Omental fat pad (tissue), 4 donors: ENCODE data around the gene OR5M11. TPM values are rescaled to one million over a fixed set of nuclear protein-coding genes. Genes with fewer than 3 reads are reported as not detected.
"Not testable (repeated sequence)": the region's sequence is repeated elsewhere in the genome, so short reads cannot be mapped to it uniquely, and the experiment has no call there.

Experiments used
- ATAC-seq: fragments of 150-250 bp; one replicate; pipeline ENCODE4 v1.9.1; 2016; ENCODE audit warnings: mild to moderate bottlenecking, moderate library complexity; ENCODE audit not compliant: low FRiP score
- DNase-seq: peaks from one replicate; pipeline ENCODE4 v3.0.0-alpha.2; 2019; ENCODE audit warnings: low spot score
- total RNA-seq, 4 donors: library from RNA; depleted of rRNA; stranded (reverse); fragments of >200 nt; gene quantifications; one replicate each; pipeline ENCODE4 v1.1.0, GENCODE V29; 2016
- TF ChIP-seq, protein P1 (sequence below), 3 donors: fragments of 450-650 bp; IDR thresholded peaks; one replicate each; pipeline ENCODE4 v1.5.1; 2016 to 2017; ENCODE audit warnings: antibody characterized with exemption in 3 of 3, mild to moderate bottlenecking in 3 of 3, moderate library complexity in 2 of 3

Gene OR5M11
- total RNA-seq = not detected

DNA sequence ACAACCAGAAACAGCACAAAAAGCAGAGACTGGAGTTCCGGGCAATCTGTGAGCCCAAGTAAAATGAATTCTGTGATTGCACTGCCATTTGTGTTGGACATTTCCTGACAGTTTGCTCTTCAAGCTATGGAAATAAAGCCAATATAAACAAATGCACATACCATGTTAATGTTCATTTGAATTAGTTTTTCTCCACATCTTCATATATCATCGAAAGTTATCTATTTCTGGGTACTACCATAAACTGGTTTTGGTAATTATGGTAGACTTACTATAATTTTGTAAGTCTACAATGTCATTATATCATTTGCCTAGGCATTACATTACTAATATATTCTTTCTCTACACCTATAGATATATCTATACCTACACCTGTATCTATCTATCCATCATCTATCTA, at the start of gene OR5M11:
Gene OR5M11, minus strand, starts transcription at position 101 of the 400 bp plus-strand sequence. Its CDS starts 0 bp downstream, at position 101.
- TF ChIP-seq, protein P1, sequence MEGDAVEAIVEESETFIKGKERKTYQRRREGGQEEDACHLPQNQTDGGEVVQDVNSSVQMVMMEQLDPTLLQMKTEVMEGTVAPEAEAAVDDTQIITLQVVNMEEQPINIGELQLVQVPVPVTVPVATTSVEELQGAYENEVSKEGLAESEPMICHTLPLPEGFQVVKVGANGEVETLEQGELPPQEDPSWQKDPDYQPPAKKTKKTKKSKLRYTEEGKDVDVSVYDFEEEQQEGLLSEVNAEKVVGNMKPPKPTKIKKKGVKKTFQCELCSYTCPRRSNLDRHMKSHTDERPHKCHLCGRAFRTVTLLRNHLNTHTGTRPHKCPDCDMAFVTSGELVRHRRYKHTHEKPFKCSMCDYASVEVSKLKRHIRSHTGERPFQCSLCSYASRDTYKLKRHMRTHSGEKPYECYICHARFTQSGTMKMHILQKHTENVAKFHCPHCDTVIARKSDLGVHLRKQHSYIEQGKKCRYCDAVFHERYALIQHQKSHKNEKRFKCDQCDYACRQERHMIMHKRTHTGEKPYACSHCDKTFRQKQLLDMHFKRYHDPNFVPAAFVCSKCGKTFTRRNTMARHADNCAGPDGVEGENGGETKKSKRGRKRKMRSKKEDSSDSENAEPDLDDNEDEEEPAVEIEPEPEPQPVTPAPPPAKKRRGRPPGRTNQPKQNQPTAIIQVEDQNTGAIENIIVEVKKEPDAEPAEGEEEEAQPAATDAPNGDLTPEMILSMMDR (IDR thresholded peaks at IDR 0.05) = no peak
- ATAC-seq (no peak), DNase-seq (no peak)

DNA sequence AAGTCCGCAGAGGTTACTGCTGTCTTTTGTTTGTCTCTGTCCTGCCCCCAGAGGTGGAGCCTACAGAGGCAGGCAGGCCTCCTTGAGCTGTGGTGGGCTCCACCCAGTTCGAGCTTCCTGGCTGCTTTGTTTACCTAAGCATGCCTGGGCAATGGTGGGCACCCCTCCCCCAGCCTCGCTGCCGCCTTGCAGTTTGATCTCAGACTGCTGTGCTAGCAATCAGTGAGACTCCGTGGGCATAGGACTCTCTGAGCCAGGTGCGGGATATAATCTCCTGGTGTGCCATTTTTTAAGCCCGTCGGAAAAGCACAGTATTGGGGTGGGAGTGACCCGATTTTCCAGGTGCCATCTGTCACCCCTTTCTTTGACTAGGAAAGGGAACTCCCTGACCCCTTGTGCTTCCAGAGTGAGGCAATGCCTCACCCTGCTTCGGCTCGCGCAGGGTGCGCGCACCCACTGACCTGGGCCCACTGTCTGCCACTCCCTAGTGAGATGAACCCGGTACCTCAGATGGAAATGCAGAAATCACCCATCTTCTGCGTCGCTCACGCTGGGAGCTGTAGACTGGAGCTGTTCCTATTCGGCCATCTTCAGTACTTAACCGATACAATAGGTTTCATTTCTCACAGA, 49.1 kb upstream of the OR5M11 start:
- not testable (repeated sequence) for DNase-seq, ATAC-seq

DNA sequence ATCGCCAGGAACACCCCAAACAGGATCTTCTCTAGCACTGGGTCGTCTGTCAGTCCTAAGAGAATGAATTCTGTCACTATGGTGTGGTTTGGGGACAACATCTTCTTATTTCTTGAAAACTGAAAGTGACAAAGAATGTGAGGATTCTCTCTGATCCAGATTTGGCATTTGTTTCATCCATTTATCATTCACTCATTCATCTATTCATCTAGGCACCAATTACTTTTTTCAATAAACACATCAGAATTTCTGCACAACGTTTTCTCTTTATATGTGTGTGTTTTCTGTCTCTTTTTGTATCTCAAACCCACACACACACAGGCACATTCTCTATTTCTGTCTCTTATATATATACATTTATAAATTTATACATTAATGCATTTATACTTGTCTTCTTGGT, 34.6 kb upstream of the OR5M11 start, which contains the start of gene OR5M10:
Gene OR5M10, minus strand, starts transcription at position 101 of the 400 bp plus-strand sequence. Its CDS starts 0 bp downstream, at position 101.
- no peak for DNase-seq
- no peak for ATAC-seq
- TF ChIP-seq, protein P1 (IDR thresholded peaks at IDR 0.05) = no peak

DNA sequence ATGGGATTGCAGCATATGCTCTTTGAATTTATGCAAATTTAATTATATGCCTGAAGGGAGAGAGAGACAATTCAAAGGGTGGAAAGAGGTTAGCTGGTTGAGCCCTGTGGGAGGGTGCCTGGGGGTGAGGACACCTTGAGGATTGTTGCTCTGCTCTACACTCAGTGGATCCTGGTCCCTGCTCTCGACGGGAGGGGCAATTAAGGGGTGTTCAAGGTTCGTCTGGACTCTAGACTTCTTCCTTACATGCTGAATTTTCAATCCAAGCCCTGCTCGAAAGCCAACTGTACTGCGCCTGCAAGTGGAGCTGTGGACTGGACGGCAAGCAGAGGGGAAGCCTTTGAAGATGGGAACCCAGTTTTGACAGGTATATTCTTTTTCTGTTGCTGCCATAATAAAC, 15.5 kb upstream of the OR5M11 start:
- ATAC-seq = no peak
- TF ChIP-seq, protein P1 (IDR thresholded peaks at IDR 0.05) = no peak
- DNase-seq = no peak

DNA sequence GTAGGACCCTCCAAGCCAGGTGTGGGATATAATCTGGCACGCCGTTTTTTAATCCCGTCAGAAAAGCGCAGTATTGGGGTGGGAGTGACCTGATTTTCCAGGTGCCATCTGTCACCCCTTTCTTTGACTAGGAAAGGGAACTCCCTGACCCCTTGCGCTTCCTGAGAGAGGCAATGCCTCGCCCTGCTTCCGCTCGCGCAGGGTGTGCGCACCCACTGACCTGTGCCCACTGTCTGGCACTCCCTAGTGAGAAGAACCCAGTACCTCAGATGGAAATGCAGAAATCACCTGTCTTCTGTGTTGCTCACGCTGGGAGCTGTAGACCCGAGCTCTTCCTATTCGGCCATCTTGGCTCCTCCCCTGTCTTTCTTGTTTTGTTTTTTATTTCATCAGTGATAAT, 11.6 kb upstream of the OR5M11 start:
- not testable (repeated sequence) for ATAC-seq, DNase-seq

DNA sequence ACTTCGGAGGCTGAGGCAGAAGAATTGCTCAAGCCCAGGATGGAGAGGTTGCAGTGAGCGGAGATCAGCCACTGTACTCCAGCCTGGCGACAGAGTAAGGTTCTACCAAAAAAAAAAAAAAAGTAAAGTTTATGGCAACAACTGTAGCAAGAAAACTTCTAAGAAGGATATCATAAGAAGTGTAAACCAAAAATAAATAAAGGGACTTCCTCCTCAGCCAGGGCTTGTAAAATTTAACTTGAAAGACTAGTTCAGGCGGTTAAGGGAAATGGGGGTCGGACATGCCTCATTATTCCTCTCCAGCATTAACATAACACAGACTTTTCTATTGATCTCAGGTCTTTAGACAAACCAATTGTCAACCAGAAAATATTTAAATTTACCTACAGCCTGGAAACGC, 2.5 kb upstream of the OR5M11 start:
- TF ChIP-seq, protein P1 (IDR thresholded peaks at IDR 0.05) = no peak
- DNase-seq (no peak), ATAC-seq (no peak)

DNA sequence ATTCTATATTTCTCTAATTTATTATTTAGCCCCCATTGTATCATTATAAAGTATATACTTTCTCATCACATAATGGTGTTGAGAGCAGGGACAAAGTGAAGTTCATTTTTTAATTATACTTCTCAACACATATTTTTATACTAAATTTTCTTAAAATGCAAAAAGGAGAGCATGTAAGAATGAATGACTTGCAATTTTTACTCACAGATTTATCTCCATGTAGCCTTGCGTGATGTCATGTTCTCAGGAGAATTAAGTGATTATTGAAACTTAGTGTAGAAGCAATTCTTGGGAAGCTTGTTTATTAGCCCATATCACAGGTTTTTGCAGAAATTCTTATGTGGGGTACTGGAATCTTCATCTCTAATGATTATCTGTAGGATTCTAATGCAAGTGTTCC, 682 bp upstream of the OR5M11 start:
- TF ChIP-seq, protein P1 (IDR thresholded peaks at IDR 0.05) = no peak
- DNase-seq (no peak), ATAC-seq (no peak)

DNA sequence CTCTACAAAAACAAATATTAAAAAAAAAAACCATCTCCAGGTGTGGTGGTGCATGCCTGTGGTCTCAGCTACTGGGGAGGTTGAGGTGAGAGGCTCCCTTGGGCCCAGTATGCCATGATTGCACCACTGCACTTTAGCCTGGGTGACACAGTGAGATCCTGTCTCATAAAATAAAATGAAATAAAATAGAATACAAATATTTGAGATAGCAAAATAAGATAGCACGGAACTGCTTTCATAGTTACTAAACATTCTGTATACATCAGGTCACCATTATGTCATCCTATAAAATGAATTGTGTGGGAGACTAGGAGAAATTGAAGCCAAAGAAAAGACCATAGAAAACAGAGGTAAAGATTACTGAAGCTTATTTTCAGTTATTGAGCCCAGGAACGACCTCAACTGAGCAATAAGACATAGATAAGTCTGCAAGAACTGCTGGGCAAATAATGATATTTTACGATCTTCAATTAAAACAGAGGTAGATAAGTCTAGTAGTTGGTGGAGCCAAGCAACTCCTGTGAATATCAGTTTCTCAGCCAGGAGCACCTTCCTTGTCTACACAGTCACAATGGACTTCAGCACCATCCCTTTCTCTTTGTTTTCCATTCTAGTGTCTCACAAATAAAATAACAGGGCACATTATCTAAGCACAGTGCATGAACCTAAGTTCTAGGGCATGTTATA, 9.9 kb downstream of the OR5M11 start:
- TF ChIP-seq, protein P1 (IDR thresholded peaks at IDR 0.05) = no peak
- ATAC-seq (no peak), DNase-seq (no peak)
